GM12878 (cell line): ENCODE data around the gene BAHD1. TPM values are rescaled to one million over a fixed set of nuclear protein-coding genes. Genes with fewer than 3 reads are reported as not detected.

ENCODE experiments used
- ATF3 ChIP-seq: IDR thresholded peaks from 2 replicates; pipeline ENCODE4 v1.6.1; 2011; ENCODE audit warnings: low read depth, mild to moderate bottlenecking, low read length, moderate library complexity, borderline replicate concordance; ENCODE audit errors: extremely low read depth
- CREM ChIP-seq: IDR thresholded peaks from 2 replicates; pipeline ENCODE4 v1.6.1; 2014; ENCODE audit warnings: antibody characterized with exemption, low read depth
- DPF2 ChIP-seq: fragments of 450-650 bp; IDR thresholded peaks from 2 replicates; pipeline ENCODE4 v1.6.1; 2017; ENCODE audit warnings: mild to moderate bottlenecking
- FOXK2 ChIP-seq: fragments of 450-650 bp; IDR thresholded peaks from 2 replicates; pipeline ENCODE4 v1.6.1; 2017; ENCODE audit warnings: mild to moderate bottlenecking, moderate library complexity
- IKZF2 ChIP-seq, 2 experiments: fragments of 450-650 bp; IDR thresholded peaks; 2 replicates each; pipeline ENCODE4 v1.6.1; 2017; ENCODE audit warnings: mild to moderate bottlenecking in 2 of 2, moderate library complexity in 2 of 2
- JUNB ChIP-seq: IDR thresholded peaks from 2 replicates; pipeline ENCODE4 v1.6.1; 2016; ENCODE audit warnings: antibody characterized with exemption, mild to moderate bottlenecking
- NR2C1 ChIP-seq: fragments of 450-650 bp; IDR thresholded peaks from 2 replicates; pipeline ENCODE4 v1.6.1; 2017; ENCODE audit warnings: antibody characterized with exemption, mild to moderate bottlenecking, moderate library complexity
- PAX5 ChIP-seq: IDR thresholded peaks from 2 replicates; pipeline ENCODE4 v1.6.1; 2011; ENCODE audit warnings: low read depth, low read length, borderline replicate concordance
- SIN3A ChIP-seq: IDR thresholded peaks from 2 replicates; pipeline ENCODE4 v1.6.1; 2012; ENCODE audit warnings: low read depth, low read length, improper control_type of control experiment
- SMAD5 ChIP-seq: IDR thresholded peaks from 2 replicates; pipeline ENCODE4 v1.6.1; 2016; ENCODE audit warnings: antibody characterized with exemption, low read depth
- TBL1XR1 ChIP-seq: IDR thresholded peaks from 2 replicates; pipeline ENCODE4 v1.6.1; 2012; ENCODE audit warnings: low read depth, low read length, improper control_type of control experiment
- TCF7 ChIP-seq: IDR thresholded peaks from 2 replicates; pipeline ENCODE4 v1.6.1; 2014; ENCODE audit warnings: antibody characterized with exemption, borderline replicate concordance
- ZNF207 ChIP-seq: fragments of 450-650 bp; IDR thresholded peaks from 2 replicates; pipeline ENCODE4 v1.6.1; 2014; ENCODE audit warnings: antibody characterized with exemption, mild to moderate bottlenecking, borderline replicate concordance
- polyA plus RNA-seq, 11 experiments: library from polyadenylated mRNA; depleted of rRNA in 4 of 11; unstranded in 6 of 11; stranded (reverse) in 5 of 11; fragments of >200 nt; fragmentation: Nextera tagmentation in 4 of 11; fragmentation: Illumina TruSeq in 1 of 11; extraction: Ambion mirVana in 4 of 11; extraction: Trizol in 1 of 11; gene quantifications; 1 replicate in 1 of 11; 2 replicates in 10 of 11; pipeline versions ENCODE4 v1.2.1 to v1.2.3, GENCODE V29; 2011 to 2016; ENCODE audit warnings: inconsistent platforms in 2 of 11, missing spikeins in 2 of 11, low read depth in 1 of 11
- total RNA-seq, 4 experiments: library from RNA; depleted of rRNA in 3 of 4; stranded (reverse); fragments of >200 nt in 3 of 4; fragmentation: Illumina TruSeq in 1 of 4; extraction: Trizol in 1 of 4; gene quantifications; 2 replicates each; pipeline versions ENCODE4 v1.2.1 to v1.2.3, GENCODE V29; 2013 to 2021
- TF ChIP-seq, protein P1 (sequence below): fragments of 450-650 bp; formaldehyde crosslinking; IDR thresholded peaks from 2 replicates; pipeline ENCODE4 v1.4.0; 2020; ENCODE audit warnings: mild to moderate bottlenecking, moderate library complexity
- TF ChIP-seq, protein P2 (sequence below): fragments of 450-650 bp; IDR thresholded peaks from 2 replicates; pipeline ENCODE4 v1.6.1; 2014; ENCODE audit warnings: mild to moderate bottlenecking

Gene BAHD1
- total and polyA plus RNA-seq, 10 of the 15 experiments (the other 5 are each of a cell fraction or from before 2014, with no cell fraction given) = 0.21 to 21.8 (median 5.8) TPM

DNA sequence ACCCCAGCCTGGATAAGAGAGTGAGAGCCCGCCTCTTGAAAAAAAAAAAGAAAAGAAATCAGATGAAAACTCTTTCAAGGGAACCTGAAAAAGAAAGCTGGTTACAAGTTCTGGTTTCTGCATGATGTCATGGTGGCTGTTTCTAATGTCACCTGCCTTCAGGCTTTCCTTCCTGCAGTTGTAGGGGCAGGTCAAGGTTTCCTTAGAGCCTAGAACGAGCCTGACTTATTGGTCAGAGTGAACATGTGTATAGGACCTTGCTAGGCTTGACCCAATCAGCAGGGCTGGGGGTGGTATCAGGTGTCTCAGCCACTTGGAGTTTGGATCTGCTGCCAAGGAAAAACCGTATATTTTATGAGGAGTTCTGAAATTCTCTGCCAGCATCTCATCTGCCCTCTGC lies 31.4 kb upstream of the BAHD1 start (continued):
- TF ChIP-seq, protein P1, sequence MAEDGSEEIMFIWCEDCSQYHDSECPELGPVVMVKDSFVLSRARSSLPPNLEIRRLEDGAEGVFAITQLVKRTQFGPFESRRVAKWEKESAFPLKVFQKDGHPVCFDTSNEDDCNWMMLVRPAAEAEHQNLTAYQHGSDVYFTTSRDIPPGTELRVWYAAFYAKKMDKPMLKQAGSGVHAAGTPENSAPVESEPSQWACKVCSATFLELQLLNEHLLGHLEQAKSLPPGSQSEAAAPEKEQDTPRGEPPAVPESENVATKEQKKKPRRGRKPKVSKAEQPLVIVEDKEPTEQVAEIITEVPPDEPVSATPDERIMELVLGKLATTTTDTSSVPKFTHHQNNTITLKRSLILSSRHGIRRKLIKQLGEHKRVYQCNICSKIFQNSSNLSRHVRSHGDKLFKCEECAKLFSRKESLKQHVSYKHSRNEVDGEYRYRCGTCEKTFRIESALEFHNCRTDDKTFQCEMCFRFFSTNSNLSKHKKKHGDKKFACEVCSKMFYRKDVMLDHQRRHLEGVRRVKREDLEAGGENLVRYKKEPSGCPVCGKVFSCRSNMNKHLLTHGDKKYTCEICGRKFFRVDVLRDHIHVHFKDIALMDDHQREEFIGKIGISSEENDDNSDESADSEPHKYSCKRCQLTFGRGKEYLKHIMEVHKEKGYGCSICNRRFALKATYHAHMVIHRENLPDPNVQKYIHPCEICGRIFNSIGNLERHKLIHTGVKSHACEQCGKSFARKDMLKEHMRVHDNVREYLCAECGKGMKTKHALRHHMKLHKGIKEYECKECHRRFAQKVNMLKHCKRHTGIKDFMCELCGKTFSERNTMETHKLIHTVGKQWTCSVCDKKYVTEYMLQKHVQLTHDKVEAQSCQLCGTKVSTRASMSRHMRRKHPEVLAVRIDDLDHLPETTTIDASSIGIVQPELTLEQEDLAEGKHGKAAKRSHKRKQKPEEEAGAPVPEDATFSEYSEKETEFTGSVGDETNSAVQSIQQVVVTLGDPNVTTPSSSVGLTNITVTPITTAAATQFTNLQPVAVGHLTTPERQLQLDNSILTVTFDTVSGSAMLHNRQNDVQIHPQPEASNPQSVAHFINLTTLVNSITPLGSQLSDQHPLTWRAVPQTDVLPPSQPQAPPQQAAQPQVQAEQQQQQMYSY (CRISPR knock-in tag) = no peak
- TF ChIP-seq DPF2 (no peak), SIN3A (no peak), TBL1XR1 (no peak), CREM (peak; percentile 69), PAX5 (no peak), ATF3 (no peak), IKZF2 (IDR thresholded peaks at IDR 0.05) (no peak), FOXK2 (no peak), JUNB (peak; percentile 61), ZNF207 (no peak), NR2C1 (no peak), SMAD5 (no peak), TCF7 (no peak)
- TF ChIP-seq, protein P2, sequence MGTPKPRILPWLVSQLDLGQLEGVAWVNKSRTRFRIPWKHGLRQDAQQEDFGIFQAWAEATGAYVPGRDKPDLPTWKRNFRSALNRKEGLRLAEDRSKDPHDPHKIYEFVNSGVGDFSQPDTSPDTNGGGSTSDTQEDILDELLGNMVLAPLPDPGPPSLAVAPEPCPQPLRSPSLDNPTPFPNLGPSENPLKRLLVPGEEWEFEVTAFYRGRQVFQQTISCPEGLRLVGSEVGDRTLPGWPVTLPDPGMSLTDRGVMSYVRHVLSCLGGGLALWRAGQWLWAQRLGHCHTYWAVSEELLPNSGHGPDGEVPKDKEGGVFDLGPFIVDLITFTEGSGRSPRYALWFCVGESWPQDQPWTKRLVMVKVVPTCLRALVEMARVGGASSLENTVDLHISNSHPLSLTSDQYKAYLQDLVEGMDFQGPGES = no peak
